ENCODE data around the gene SLC37A3.

The SLC37A3 gene

DNA sequence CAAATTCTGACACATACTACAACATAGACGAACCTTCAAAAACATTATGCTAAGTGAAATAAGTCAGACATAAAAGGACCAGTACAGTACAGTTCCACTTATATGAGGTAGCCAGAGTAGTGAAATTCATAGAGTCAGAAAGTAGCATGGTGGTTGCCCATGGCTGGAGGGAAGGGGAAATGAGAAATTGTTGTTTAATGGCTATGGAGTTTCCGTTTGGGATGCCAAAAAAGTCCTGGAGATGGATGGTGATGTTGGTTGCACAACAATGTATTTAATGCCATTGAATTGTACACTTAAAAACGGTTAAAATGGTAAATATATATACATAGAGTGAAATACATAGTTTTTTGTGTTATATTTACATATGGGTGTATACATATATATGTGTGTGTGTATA, 2.1 kb upstream of the SLC37A3 start:
- no peak for DNase-seq

DNA sequence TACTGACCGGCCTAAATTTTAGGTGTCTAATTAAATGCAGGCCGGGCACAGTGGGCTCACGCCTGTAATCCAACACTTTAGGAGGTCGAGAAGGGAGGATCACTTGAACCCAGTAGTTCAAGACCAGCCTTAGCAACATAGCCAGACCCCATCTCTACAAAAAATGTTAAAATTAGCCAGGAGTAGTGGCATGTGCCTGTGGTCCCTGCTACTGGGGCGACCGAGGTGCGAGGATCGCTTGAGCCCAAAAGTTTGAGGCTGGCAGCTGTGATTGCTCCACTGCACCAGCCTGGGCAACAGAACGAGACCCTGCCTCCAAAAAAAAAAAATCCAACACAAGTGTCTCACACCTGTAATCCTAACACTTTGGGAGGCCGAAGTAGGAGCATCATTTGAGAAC, 491 bp upstream of the SLC37A3 start:
- DNase-seq: no peak

DNA sequence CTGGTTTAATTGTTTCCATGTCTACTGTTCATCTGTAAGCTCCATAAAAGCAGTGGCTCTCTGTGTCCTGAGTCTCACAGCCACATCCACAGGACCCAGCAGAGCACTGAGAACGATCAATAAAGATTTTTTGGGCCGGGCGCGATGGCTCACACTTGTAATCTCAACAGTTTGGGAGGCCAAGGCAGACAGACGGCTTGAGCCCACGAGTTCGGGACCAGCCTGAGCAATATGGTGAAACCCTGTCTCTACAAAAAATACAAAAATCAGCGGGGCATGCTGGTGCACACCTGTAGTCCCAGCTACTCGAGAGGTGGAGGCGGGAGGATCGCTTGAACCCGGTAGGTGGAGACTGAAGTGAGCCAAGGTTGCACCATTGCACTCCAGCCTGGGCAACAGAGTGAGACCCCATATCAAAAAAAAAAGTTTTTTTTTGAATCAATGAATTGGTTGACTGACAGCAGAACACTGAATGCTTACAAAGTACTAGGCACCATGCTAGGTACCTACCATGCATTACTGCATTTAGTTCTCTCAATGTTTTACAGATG, 4.5 kb downstream of the SLC37A3 start:
- no peak for DNase-seq

DNA sequence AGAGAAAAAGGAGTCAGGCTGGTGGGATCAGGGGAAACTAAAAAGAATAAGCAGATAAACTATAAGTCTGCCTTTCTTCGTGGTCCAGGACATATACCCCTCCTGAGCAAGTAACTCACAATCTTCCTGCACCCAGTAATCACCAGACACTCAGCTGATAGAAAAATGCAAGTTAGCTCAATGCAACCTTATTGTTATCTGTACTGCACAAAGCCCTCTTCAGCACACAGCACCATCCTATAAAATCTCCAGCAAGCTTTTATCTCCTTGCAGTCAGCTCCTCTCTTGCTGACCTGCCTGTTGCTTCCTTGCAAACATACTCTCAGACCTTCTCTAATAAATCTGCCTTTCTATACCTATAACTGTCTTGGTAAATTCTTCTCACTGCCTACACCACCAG, 6.7 kb downstream of the SLC37A3 start:
- no peak for DNase-seq

DNA sequence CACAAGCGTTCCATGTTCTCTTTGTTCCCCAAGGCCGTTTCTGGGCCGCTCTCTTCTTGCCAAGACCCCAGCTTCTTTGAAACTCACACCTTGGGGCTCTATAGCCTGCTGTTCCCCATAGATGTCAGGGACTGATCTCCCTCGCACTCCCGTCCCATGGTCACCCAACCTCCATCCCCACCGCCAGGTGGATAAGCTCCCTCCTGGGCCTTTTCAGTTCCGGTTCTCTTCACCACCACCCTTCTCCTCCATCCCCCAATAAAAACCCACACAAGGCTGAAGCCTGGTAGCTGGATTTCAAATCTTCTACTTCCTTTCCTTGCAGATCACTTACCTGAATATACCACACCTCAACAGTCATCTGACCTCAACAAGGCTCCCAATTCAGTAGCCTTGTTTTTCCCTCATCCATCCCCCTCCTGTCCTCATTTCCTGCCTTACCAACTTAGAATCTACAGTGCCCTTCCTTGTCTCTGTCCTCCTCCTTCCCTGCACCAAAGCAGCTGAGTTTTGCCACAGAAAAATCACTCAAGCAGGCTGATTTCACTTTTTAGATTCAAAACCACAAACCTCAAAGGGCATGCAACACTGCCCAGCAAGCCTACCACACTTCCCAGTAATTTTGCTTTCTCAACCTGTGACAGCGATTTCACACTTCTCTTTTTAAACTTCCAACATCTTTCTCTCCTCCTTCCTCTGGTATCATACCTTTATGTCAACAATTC, 7.7 kb downstream of the SLC37A3 start:
- DNase-seq: peak; percentile 58

DNA sequence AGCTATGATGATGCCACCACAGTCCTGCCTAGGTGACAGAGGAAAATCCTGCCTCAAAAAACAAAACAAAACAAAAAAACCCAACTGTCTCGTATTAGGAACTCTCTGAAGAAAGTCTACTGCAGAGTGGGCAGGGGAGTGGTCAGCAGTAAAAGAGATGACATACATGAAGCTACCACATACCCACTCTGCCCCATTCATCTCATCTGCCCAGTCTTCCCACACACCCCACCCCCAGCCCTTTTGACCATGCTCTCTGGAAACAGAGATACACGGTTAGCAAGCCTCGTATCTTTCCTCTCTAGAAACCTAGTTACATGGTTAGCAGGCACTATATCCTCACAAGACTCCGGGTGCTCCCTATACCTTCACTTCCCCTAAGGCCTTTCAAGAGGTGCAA, 8.3 kb downstream of the SLC37A3 start:
- no peak for DNase-seq

DNA sequence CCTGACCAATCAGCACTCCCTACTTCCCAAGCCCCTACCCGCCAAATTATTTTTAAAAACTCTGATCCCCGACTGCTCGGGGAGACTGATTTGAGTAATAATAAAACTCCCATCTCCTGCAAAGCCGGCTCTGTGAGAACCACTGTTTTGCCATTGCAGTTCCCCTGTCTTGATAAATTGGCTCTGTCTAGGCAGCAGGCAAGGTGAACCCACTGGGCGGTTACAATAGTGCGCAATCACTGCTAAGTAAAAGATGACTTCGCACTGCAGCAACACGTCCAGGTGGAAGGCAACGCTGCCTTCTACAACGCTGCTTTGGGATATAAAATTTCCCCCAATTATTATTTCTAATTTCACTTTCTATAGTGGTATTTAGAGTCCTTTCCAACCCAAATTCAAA, 8.9 kb downstream of the SLC37A3 start:
- no peak for DNase-seq

DNA sequence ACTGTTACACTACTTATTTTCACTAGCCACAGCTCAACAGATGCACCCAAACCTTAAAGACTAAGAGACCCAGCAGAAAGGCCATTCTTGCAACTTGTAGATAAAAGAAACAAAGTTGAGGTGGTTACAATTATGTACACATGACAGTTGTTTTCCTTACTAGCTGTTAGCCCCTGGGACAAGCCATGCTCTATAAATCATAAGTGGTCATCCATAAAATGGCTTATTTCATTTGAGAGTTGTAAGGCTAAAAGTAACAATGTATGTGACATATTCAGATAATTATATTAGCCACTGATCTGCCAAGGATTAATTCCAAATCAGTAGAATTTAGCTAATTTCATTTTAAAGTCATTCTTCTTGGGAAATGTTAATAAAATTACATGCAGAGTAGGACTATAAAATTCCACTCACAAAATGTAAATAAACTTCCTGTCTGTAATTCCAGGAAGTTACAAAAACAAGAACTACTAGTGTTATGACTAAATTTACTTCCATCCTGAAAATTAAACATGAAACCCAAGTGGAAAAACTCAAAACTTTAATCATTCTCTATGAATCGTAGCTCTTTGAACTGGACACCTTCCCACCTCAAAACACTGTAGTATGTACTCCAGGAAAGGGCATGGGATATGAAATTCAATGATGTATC, 13.3 kb downstream of the SLC37A3 start:
- no peak for DNase-seq

DNA sequence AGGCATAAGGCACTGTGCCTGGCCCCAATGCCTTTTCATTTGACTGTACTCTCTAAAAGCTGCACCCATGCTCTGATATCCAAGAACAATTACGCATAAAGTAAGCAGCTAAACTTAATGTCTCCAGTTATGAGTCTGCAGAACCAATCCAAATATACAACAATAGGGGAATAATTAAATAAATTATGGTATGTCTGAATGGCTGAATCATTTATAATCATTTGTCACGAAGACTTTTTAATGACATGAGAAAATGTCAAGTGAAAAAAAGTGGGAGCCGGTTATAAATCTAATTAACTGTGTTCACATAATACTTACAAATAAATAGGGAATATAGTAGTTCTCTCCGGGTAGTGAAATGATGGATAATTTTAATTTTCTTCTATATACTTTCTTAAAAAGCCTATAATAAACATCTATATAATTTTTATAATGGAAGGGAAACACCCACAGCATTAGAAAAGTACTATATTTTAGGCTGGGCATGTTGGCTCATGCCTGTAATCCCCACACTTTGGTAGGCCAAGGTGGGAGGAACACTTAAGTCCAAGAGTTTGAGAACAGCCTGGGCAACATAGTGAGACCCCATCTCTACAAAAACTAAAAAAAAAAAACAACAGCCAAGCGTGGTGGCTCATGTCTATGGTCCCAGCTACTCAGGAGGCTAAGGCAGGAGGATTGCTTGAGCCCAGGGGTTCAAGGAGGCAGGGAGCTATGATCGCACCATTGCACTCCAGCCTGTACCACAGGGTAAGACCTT, 14.2 kb downstream of the SLC37A3 start:
- no peak for DNase-seq

DNA sequence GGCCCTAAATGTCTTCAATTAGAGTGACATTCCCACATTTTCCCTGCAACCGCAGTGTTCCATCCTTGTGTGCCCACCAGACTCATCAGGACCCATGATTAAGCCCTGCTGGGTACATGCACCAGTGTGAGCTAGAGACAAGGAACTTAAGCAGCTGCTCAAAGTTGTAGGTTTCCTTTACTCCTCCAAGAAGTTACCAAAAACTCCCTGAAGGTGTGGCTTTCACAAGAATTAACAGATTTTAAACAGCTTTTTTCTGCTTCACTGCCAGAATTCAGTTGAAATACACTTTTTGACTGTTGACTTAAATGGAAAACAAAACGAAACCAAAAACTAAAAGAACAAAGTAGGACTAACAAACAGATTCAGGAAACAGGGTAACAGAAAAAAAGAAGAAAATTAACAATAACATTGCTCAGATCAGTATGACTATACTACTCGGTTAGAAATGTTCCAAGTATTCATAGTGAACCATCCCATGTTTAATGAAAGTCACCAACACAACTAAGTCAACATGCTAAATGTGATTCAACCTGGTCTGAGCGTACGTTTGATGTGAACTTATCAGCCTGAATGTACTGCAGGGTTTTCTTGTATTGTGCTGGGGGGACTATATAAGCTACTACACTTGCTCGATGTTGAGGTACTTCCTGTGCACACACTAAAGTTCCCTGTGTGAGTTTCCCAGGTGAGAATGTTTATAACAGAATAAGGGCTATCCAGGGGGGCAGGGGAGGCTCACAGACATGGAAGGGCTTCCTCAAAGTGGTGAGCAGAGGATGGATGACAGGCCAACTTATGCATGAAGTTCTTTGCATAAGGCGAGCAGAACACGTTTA, 22.2 kb downstream of the SLC37A3 start:
- DNase-seq: no peak

DNA sequence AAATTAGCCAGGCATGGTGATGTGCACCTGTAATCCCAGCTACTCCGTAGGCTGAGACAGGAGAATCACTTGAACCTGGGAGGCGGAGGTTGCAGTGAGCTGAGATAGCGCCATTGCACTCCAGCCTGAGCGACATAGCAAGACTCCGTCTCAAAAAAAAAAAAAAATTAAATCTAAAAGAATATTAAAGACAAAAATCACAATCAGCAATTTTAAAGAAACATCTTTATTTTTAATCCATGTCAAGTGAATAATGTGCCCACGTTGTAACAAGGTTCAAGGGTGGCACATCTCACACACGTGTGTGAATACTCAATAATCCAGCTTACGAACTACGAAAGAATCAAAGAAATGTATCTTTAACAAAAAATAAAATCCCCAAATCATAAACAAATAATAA, 23.0 kb downstream of the SLC37A3 start:
- DNase-seq: no peak

DNA sequence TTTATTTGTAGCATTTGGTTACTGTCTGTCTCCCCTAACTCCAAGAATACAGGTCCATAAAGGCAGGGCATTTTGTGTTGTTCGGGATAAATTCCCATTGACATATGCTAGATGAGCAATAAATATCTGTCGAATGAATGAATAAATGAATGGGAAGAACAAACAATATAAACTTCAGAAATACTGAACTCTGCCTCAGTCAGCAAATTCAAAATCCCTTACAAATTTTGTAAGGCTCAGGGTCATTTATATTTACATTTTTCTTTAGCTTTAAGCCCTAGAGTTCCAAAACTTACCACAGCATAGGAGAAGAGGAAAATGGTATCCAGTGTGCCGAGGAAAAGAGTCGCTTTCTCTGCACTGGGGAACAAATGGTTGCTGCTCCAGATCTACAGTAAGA, 29.0 kb downstream of the SLC37A3 start:
- no peak for DNase-seq

DNA sequence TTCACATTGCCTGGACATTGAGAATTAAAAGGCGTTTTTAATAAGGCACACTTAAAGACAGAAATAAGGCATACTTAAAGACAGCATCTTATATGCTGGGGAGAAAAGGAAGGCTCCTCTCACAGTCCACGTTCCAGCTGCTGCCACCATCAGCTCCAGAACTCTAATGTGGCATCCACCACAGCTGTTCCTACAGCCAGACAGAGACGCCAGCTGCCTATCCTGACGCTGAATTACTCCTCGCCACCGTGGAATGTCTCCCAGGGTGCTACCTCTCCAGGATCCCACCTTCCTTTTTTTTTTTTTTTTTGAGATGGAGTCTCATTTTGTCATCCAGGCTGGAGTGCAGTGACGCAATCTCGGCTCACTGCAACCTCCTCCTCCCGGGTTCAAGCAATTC, 30.8 kb downstream of the SLC37A3 start:
- no peak for DNase-seq

DNA sequence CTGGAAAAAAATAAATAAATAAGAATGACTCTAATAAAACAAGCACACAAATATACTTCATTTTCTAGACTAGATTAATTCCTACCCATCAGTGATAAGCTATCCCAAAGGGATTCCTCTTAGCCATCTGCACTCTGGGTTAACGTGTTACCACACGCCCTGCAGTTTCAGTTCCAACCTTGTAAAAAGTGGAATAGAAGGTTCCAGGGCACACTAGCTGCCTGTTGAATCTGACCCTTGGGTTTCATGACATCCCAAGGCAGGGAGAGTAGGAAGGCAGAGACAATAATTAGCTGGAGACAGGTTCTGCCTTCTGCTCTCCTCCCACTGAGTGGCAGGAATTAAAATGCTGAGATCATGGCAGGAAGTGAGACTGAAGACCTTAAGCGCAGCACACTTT, 33.5 kb downstream of the SLC37A3 start:
- DNase-seq: no peak

DNA sequence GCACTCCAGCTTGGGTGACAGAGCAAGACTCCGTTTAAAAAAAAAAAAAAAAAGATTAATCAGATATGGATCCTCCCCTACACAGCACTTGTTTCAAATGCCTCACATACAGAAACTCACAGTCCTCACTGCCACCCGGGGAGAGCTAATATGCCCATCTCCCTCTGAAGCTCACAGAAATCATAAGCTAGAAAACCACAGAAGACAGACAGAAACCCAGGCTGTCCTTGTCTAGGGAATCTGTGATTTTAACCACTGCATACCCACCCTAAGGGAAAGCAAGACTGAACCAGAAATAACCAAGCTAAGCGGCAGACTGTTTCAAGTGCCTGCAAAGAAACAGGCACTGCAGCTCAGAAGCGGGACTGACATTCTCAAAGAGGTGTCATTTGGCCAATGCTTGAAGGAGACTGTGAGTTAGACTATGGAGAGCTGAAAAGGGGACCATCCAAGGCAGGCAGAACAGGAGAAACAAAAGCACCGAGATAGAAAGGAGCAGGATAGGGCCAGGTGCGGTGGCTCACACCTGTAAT, 37.6 kb downstream of the SLC37A3 start:
- no peak for DNase-seq

DNA sequence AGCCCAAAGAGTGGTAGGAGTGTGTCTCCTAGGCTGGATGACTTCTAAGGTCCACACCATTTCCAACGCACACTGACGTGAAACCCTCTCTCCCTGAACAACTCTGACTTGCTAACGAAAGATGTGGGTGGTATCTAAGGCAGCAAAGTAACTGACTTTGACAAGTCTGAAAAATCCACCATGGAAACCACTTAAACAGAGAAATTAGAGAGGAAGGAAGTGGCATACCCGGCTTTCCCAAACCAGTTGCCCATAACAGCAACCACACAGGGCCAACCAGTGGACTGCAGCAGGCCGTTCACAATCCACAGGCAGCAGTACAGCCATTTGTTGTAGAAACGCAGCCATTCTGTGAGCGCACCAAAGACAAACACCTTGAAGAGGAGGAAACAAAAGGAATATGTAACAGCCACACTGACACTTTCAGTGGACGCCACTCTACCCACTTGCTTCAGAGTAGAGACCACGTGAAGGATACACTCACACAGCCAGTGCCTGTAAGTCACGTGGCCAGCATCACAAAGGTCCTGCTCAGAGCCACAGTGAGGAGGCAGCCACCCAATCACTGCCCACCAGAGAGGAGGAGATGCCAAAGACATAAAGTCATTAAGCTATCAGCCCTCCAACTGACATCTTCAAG, 39.8 kb downstream of the SLC37A3 start:
- DNase-seq: no peak

DNA sequence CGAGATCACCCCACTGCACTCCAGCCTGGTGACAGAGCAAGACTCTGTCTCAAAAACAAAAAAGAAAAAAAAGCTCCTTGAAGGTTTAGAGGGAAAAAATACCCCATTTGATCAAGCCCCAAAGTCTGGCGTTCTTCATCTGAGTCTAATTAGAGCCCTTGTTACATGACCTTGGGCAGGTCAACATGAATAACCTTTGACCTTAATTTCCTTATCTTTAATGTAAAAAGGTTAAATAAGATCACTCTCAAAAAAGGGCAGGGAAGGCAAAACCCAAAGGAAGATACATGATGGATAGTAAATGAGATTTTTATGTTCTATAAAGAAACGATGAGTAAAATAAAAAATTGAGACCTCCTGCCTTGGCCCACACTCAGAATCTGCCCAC, 40.3 kb downstream of the SLC37A3 start:
- no peak for DNase-seq

DNA sequence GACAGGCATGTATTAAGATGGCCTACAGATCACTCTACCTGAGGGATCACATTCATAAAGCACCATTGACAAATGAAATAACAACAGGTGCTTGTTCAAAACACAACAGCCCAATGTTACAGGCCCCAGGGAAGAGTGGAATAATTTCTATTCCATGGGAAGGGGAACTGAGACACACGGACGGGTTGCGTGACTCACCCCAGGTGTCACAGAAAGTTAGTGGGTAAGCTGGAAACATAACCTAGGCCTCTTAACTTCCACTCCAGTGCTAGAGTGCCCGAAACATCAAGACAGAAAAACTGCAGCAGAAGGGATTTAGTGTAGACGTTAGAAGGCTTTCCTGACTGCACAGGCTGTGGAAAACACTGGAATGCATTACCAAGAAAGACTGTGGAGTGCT, 48.3 kb downstream of the SLC37A3 start:
- DNase-seq: no peak

DNA sequence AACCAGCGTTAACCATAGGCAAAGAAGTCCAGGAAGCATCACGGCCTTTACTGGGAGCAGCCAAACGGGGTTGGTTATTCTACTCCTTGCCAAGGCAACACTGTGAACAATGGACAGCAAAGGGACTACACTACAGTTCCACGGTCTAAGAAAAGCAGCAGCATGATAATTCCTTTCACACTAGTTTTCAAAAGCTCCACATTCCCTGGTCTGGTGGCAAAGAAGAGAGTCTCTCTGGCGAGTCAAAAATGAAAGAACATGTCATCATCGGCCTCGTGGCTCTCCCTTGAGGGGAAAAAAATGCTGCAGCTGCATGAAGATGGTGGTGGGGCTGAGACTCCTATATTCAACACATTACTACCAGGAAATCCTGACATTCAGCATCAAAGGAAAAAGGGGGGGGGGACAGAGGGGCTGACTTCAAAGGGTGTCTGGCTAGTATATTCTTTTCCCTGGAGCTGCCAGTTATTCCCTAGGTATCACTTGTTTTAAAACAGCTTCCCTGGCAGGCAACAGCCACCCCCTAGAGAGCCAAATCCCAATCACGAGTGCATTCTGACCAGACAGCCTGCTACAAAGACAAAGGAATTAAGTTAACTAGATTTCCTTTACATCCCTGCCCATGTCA, 49.1 kb downstream of the SLC37A3 start:
- no peak for DNase-seq

DNA sequence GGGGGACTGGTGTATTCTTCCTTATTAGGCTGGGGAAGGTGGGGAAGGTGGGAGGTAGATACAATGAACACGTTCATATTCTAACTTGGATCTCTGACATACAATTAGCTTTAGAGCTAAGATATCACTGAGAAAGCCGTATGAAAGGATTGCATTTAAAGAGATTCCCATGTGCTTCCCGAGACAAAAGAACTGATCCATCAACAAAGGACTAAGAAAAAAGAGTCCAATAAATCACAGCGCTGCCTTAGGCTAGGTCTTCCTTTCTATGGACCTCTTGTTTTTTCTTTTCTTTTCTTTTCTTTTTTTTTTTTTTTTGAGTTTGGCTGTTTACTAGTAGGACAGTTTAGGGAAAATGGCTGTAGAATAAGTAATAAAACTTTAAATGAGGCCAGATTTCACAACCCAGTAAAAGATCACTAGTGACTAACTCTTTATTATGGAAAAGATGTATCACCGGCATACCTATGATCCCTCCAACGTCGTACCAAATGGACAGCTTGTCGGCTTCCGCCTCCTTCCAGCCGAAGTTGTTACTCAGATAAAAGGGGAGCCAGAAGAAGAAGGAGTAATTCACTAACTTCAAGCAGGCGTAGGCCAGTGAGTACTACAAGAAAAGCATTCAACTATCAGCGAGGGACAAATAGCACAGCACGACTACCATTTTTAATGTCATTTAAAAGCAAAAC, 50.0 kb downstream of the SLC37A3 start:
- DNase-seq: no peak

DNA sequence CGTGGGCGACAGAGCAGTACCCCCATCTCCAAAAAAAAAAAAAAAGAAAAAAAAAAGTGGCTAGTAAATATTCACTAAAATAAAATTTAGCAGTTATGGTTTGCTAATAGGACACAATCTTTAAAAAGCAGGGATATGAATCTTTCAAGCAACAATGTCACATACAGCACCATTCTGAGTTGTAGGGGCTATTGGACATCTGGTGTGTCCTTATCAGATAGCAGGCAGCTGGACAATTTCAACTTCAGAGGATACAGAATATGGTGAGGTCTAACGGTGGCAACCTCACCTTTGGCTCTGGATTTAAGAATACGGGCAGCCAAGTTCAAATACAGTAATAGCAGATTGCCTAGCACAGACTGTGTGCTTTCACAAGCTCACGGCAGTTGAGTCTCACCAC, 51.1 kb downstream of the SLC37A3 start:
- DNase-seq: no peak

All from GF-D8 (cell line).